Head of caudate nucleus (tissue), 42 donors: ENCODE measurements around the gene BATF2.

Experiments used
- DNase-seq, 42 donors: peaks; one replicate each; pipeline versions ENCODE4 v3.0.0 to v3.0.0-alpha.2; 2020 to 2021; ENCODE audit warnings: mixed read lengths in 7 of 42
- intact Hi-C: fragments of 100-400 bp; cut with DNase I; formaldehyde crosslinking; loops from one replicate; pipeline ENCODE4 v1.15.0; 2022

The BATF2 gene

GRCh38 chr11:64976651-64977050 is 20.1 kb downstream of the BATF2 start:
- intact Hi-C loops, result no loop called here
- DNase-seq, result no peak

GRCh38 chr11:64974124-64974523 is 22.6 kb downstream of the BATF2 start:
- intact Hi-C loops, result no loop called here
- no peak for DNase-seq

- DNase-seq, result peak; percentile 23 to 87 (median 70)
- intact Hi-C loops, result no loop called here
Measured at GRCh38 chr11:64971421-64972233, 25.1 kb downstream of the BATF2 start, which contains the start of gene MAJIN. MAJIN (minus strand) TSS chr11:64972108; CDS start chr11:64959405, 12,703 bp downstream.

DNA sequence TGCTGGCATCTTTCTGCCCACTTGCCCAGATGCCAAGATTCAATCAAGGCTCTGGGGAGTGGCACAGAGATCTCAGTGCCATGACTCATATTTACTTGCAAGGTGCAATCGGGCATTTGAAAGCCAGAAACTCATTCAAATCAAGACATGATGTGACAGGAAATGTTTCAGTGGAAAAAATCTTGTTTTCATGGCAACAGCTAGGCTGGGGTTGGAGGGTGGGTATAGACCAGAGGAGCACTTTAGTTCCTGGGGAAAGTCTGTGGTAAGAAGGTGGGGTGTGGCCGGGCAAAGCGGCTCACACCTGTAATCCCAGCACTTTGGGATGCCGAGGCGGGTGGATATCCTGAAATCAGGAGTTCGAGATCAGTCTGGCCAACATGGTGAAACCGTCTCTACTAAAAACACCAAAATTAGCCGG is 26.0 kb downstream of the BATF2 start:
- intact Hi-C loops, result no loop called here
- peak in 8 of 42 donors; percentile 6 to 28 (median 15) for DNase-seq

- DNase-seq, result no peak
- intact Hi-C loops, result no loop called here
Measured at GRCh38 chr11:64969209-64969608, 27.6 kb downstream of the BATF2 start.

DNA sequence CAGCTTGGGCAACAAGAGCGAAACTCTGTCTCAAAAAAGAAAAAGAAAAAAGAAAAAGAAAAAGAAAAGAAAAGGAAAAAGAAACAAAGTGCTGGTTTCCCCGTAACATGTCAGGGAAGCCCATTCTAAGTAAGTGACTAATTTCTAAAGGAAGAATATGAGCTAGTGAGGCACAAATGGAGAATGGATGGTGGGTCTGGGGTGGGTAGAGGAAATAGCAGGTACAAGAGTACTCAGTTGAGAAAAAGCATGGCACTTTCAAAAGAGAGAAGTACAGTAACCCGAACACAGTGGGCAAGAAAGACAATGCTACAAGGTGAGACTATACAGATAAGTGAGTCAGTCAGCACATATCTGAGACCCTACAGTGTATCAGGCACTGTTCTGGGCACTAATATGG is 29.4 kb downstream of the BATF2 start:
- intact Hi-C loops, result no loop called here
- no peak for DNase-seq

DNA sequence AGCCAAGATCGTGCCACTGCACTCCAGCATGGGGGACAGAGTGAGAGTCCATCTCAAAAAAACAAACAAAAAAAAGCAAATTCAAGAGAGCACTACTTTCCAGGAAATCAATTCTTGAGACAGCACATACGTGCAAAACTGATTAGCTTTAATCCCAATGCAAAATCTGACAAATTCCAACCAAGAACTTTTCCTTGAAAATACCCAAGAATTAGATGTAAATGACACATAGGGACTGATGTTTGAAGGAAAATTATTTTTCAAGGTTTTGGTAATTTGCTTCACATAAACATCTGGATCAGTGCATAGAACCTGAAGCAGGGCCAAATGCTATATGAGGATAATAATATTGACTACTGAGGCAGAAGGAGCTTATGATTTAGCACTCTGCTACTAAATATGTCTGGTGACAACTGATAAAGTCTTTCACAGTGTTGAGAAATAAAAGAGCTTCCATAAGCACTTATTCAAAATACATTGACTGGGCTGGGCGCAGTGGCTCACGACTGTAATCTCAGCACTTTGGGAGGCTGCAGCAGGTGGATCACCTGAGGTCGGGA is 33.6 kb downstream of the BATF2 start:
- intact Hi-C loops, result no loop called here
- no peak for DNase-seq

DNA sequence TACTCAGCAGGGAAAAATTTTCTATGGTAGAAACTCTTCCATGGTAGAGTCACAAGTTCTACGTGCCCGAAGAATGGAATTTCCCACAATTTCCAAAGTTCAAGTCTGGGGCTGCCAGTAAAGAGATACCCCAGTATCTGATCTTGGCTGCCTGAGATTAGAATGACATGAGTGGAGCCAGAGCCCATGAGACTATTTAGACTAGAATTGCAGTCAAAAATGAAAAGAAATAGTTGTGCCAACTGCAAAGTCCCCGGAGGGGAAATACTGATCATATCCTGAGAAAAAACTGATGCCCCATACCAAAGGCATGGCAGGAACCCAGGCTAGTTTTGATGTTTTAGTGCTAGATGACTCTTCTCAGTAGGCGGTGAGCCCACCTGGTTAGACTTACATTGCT is 36.1 kb downstream of the BATF2 start:
- intact Hi-C loops, result no loop called here
- DNase-seq, result no peak

DNA sequence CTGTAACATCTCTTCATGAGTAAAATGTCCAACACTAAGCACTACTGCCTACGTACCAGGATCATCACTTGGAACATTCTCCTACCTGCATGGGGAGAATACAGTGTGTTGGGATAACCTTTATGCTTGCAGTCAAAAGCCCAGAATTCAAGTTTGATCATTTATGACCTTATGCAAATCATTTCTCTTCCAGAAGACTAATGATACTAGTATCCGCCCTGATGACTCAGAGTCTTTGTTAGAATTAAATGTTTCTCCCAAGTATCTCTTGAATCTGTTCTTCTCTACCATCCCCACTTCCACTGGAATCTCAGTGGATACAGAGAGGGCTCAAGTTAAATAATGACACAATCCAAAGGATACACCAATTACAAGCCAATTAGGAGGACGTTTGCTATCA is 37.3 kb downstream of the BATF2 start:
- intact Hi-C loops, result no loop called here
- DNase-seq, result no peak

GRCh38 chr11:64954201-64954600 is 42.6 kb downstream of the BATF2 start:
- no peak for DNase-seq
- intact Hi-C loops, result no loop called here

DNA sequence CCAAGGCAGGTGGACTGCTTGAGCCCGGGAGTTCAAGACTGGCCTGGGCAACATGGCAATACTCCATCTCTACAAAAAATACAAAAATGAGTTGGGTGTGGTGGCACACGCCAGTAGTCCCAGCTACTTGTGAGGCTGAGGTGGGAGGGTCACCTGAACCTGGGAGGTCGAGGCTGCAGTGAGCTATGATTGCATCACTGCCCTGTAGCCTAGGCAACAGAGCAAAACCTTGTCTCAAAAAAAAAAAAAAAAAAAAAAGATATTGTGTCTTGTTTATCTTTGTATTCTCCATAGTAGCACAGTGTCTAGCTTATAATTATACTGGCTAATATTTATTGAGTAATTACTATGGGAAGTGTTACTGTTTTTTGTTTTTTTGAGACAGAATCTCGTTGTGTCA is 45.2 kb downstream of the BATF2 start:
- intact Hi-C loops, result no loop called here
- DNase-seq, result no peak

- intact Hi-C loops, result no loop called here
- no peak for DNase-seq
Measured at GRCh38 chr11:64947208-64947814, 49.5 kb downstream of the BATF2 start.
